GM19438 (cell line): Measurements from ENCODE around the gene ZNF423.
"Not testable (repeated sequence)": the region's sequence is repeated elsewhere in the genome, so short reads cannot be mapped to it uniquely, and the experiment has no call there.

Experiments used
- ATAC-seq: cut with Tn5 transposase; IDR thresholded peaks from one replicate; pipeline ENCODE4 v1.9.1; 2021; ENCODE audit warnings: low read depth; ENCODE audit not compliant: unreplicated experiment

The ZNF423 gene

GRCh38 chr16:49855822-49856671, at the start of gene ZNF423:
ZNF423 (minus strand) TSS chr16:49856112; CDS start chr16:49855774, 338 bp downstream.
- ATAC-seq: no peak

- ATAC-seq: no peak
Measured at GRCh38 chr16:49904348-49905062, 48.6 kb upstream of the ZNF423 start.

- no peak for ATAC-seq
Measured at GRCh38 chr16:49902908-49903307, 47.0 kb upstream of the ZNF423 start.

GRCh38 chr16:49901711-49902110, 45.8 kb upstream of the ZNF423 start:
- no peak for ATAC-seq

- ATAC-seq: no peak
Measured at GRCh38 chr16:49900875-49901274, 45.0 kb upstream of the ZNF423 start.

- ATAC-seq: no peak
Measured at GRCh38 chr16:49899991-49900695, 44.2 kb upstream of the ZNF423 start.

- no peak for ATAC-seq
Measured at GRCh38 chr16:49896447-49896964, 40.6 kb upstream of the ZNF423 start.

GRCh38 chr16:49890876-49891275, 35.0 kb upstream of the ZNF423 start:
- no peak for ATAC-seq

GRCh38 chr16:49889725-49890397, 33.9 kb upstream of the ZNF423 start:
- ATAC-seq: no peak

- ATAC-seq: no peak
Measured at GRCh38 chr16:49886554-49887094, 30.7 kb upstream of the ZNF423 start.

GRCh38 chr16:49884033-49885015, 28.4 kb upstream of the ZNF423 start:
- no peak for ATAC-seq

- ATAC-seq: no peak
Measured at GRCh38 chr16:49883076-49884014, 27.4 kb upstream of the ZNF423 start.

- ATAC-seq: no peak
Measured at GRCh38 chr16:49881890-49882289, 26.0 kb upstream of the ZNF423 start.

GRCh38 chr16:49878540-49878939, 22.6 kb upstream of the ZNF423 start:
- not testable (repeated sequence) for ATAC-seq

- ATAC-seq: no peak
Measured at GRCh38 chr16:49876716-49877129, 20.8 kb upstream of the ZNF423 start.

GRCh38 chr16:49875806-49876715, 20.1 kb upstream of the ZNF423 start:
- ATAC-seq: no peak
